Upper lobe of right lung (tissue), 1 donor: ENCODE measurements around the gene KNDC1. TPM values are rescaled to one million over a fixed set of nuclear protein-coding genes. Genes with fewer than 3 reads are reported as not detected.

Source experiments
- ATAC-seq: fragments of 200-7000 bp; cut with Tn5 transposase; one replicate; pipeline ENCODE4 v1.9.1; 2020; ENCODE audit warnings: mild to moderate bottlenecking, moderate library complexity
- DNase-seq: peaks from one replicate; pipeline ENCODE4 v3.0.0-alpha.2; 2020
- H3K27ac ChIP-seq: fragments of 200-600 bp; one replicate; pipeline ENCODE4 v1.8.0; 2022
- H3K27me3 ChIP-seq: fragments of 200-600 bp; one replicate; pipeline ENCODE4 v1.8.0; 2022; ENCODE audit warnings: mild to moderate bottlenecking
- H3K36me3 ChIP-seq: fragments of 200-600 bp; one replicate; pipeline ENCODE4 v1.8.0; 2022
- H3K4me1 ChIP-seq: fragments of 200-600 bp; one replicate; pipeline ENCODE4 v1.8.0; 2022
- H3K4me3 ChIP-seq: fragments of 200-600 bp; one replicate; pipeline ENCODE4 v1.8.0; 2022; ENCODE audit warnings: mild to moderate bottlenecking
- H3K9me3 ChIP-seq: fragments of 200-600 bp; one replicate; pipeline ENCODE4 v1.8.0; 2022
- intact Hi-C: fragments of 100-400 bp; cut with DNase I; formaldehyde crosslinking; loops from one replicate; pipeline ENCODE4 v1.11.0; 2022
- total RNA-seq: library from RNA; stranded (reverse); fragmentation: NEBNext Ultra II Directional; extraction: Animal tissue kit (Norgen Biotek cat#: 25700); gene quantifications from one replicate; pipeline ENCODE4 v1.2.1, GENCODE V29; 2021
- TF ChIP-seq, protein P1 (sequence below): fragments of 200-600 bp; IDR thresholded peaks from one replicate; pipeline ENCODE4 v1.8.0; 2022; ENCODE audit warnings: antibody characterized with exemption
- donor health status: DM: no; HTN: yes; CAD: no; lungs with severe emphysema.

The KNDC1 gene
- total RNA-seq, 1 donor from 2014 or later = 14.3 TPM

DNA sequence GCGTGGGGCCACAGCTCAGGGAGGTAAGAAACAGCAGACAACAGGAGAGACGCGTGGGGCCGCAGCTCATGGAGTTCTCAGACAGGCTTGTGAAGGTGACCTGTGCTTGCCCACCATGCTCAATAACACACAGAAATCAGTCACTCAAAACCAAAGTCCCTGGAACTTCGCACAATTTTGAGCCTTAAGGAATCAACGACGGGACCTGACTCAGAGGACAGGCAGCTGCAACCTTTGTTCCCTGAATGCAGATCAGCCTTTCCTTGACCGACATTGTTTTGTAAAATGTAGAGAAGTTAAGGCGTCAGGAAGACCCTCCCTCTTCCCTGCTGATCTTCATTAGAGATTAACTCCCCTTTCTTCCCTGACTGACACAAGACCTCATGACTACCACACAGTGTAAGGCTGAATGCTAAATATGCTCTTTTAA lies 8.5 kb upstream of the KNDC1 start:
- Histone ChIP-seq H3K4me3 (no peak overlapping the region), H3K9me3 (no peaks in the 10 kb centered on the region), H3K4me1 (no peaks in the 10 kb centered on the region), H3K27me3 (no peaks in the 10 kb centered on the region), H3K36me3 (no peaks in the 10 kb centered on the region), H3K27ac (no peak overlapping the region)
- intact Hi-C loops = no loop called here
- TF ChIP-seq, protein P1, sequence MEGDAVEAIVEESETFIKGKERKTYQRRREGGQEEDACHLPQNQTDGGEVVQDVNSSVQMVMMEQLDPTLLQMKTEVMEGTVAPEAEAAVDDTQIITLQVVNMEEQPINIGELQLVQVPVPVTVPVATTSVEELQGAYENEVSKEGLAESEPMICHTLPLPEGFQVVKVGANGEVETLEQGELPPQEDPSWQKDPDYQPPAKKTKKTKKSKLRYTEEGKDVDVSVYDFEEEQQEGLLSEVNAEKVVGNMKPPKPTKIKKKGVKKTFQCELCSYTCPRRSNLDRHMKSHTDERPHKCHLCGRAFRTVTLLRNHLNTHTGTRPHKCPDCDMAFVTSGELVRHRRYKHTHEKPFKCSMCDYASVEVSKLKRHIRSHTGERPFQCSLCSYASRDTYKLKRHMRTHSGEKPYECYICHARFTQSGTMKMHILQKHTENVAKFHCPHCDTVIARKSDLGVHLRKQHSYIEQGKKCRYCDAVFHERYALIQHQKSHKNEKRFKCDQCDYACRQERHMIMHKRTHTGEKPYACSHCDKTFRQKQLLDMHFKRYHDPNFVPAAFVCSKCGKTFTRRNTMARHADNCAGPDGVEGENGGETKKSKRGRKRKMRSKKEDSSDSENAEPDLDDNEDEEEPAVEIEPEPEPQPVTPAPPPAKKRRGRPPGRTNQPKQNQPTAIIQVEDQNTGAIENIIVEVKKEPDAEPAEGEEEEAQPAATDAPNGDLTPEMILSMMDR = no peak
- ATAC-seq (no peak), DNase-seq (no peak)

DNA sequence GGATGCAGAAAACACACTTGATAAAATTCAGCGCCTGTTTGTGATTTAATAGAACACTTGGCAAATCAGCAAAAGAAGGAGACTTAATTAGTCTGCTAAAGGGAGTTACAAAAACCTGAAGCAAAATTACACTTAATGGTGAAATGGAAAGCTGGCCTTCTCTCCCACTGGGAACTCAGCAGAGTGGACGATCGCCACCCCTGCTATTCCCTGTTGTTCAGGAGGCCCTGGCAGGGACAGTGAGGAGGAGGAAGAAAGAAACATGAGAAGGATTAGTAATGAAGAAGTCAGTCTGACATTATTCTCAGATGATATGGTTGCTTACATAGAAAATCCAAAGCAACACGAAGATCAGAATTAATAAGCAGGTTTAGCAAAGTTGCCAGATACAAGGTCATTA lies 5.6 kb upstream of the KNDC1 start:
- DNase-seq (no peak), ATAC-seq (no peak)
- Histone ChIP-seq H3K4me1 (no peaks in the 10 kb centered on the region), H3K4me3 (no peak overlapping the region), H3K27ac (no peak overlapping the region), H3K36me3 (no peaks in the 10 kb centered on the region), H3K9me3 (no peaks in the 10 kb centered on the region), H3K27me3 (no peaks in the 10 kb centered on the region)
- intact Hi-C loops = no loop called here
- TF ChIP-seq, protein P1 = no peak

DNA sequence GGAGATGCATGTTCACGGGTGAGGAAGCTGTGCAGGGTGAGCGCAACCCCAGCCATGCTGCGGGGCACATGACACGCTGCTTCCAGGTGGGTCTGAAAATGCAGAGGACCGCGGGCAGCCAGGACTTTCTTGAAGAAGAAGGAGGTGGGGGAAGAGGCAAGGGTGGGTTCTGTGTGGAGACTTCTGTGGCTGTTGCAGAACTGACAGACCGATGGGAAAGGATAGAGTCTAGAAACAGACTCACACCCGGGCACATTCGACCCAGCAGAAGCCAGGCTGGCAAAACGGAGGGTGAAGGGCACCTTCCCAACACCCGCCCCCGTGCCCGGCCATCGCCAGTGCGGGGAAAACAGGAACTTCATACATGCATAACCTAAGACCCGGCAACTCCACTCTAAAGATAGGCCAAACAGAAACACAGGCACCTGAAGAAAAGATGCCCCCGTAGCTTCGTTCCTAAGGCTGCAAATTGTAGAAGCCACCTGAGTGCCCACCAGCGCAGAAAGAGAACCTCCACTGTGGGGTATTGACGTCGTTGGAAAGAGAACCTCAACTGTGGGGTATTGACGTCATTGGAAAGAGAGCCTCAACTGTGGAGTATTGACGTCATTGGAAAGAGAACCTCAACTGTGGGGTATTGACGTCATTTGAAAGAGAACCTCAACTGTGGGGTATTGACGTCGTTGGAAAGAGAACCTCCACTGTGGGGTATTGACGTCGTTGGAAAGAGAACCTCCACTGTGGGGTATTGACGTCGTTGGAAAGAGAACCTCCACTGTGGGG lies 4.8 kb upstream of the KNDC1 start:
- TF ChIP-seq, protein P1 = no peak
- DNase-seq (peak; percentile 61), ATAC-seq (no peak)
- Histone ChIP-seq H3K4me3 (no peak overlapping the region), H3K27ac (no peak overlapping the region), H3K27me3 (no peaks in the 10 kb centered on the region), H3K9me3 (no peaks in the 10 kb centered on the region), H3K36me3 (no peaks in the 10 kb centered on the region), H3K4me1 (no peaks in the 10 kb centered on the region)
- intact Hi-C loops = no loop called here

DNA sequence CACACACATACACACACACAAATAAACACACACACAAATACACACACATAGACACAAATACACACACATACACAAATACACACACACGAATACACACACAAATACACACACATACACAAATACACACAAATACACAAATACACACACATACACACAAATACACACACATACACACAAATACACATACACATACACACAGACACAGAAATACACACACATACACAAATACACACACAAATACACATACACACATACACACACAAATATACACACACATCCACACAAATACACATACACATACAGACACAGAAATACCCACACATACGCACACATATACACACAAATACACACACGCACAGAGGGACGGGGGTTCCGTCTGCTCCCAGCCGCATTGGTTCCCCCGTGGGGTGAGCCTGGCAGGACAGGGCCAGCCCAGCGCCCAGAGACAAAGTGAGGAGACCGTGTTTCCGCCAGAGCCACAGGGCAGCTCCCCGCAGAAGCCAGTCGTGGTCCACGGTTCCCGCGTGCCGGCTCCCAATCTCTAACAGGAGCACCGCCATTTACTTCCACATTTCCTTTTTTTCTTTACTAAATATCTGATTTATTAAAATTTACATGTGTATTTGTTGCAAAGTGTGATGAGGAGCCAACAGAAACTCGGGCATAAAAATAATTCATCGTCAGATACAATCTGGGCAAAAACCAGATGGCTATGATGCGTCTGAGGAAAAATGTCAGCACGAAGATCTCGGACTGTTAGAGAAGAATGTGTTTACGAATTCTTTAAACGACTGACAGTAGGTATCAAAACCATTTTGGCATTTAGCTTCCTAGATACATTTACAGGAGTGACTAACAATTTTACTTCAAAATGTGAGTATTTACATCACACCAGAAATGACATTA lies 3.1 kb upstream of the KNDC1 start:
- H3K9me3 ChIP-seq = no peaks in the 10 kb centered on the region
- no peak for DNase-seq

DNA sequence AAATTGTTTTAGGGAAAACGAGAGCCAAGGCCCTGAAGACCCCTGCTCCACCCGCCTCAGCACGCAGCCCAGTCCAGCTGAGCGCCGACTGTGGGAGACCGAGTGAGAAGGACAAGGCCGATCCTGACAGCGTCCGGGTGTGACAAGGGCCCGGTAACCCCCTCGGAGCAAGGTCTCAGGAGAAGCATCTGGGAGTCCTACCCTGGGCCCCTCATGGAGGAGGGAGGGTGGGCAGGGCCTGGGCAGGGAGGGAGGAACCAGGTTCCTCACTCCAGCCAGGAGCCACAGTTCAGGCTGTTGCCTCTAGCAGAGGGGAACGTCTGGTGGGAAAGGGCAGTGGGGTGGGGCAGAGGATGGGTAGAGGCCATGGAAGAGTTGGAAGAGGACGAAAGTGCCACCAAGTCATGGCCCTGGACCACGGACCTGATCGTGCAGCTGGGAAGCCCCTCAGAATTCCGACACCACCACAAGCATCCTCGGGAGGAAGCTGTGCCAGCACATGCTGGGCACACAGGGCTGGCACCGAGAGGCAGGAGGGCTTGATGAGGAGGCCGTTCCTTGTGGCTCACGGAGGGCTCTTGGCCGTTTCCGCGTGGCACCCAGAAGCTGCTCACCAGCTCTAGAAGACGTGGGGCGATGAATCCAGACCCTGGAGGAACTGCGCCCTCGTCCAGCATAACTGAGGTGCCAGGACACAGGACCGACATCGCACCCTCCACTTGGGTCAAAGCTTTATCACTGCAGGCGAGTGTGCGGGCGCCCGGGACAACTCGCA lies 2.2 kb upstream of the KNDC1 start:
- H3K4me1 ChIP-seq = peaks cover 7% of the 10 kb centered on the region
- H3K27ac ChIP-seq = no peak overlapping the region
- H3K4me3 ChIP-seq = no peak overlapping the region
- intact Hi-C loops = no loop called here
- no peaks in the 10 kb centered on the region for H3K9me3 ChIP-seq
- ATAC-seq = no peak
- H3K27me3 ChIP-seq = peaks cover 25% of the 10 kb centered on the region
- H3K36me3 ChIP-seq = no peaks in the 10 kb centered on the region
- no peak for DNase-seq
- TF ChIP-seq, protein P1 = no peak

More for the DNA sequence above, 3.1 kb upstream of the KNDC1 start:
- no peak overlapping the region for H3K4me3 ChIP-seq
- no peak overlapping the region for H3K27ac ChIP-seq
- H3K36me3 ChIP-seq = no peaks in the 10 kb centered on the region
- intact Hi-C loops = no loop called here
- peaks cover 16% of the 10 kb centered on the region for H3K27me3 ChIP-seq
- TF ChIP-seq, protein P1 = no peak
- peaks cover 7% of the 10 kb centered on the region for H3K4me1 ChIP-seq
- no peak for ATAC-seq
